IMR-90 (cell line): ENCODE measurements around the gene C11orf65. TPM values are rescaled to one million over a fixed set of nuclear protein-coding genes. Genes with fewer than 3 reads are reported as not detected.
A peak's percentile ranks its signal among the peaks of the same experiment; 100 is the strongest.

Experiments used
- ATAC-seq: fragments of 200-7000 bp; cut with Tn5 transposase; 2 replicates; pipeline ENCODE4 v1.9.1; 2020; ENCODE audit warnings: low read depth, mild to moderate bottlenecking, moderate library complexity
- BruUV-seq: library from RNA; stranded (reverse); fragments of 400-500 nt; replicated peaks from 2 replicates; lab custom pipeline; 2021; lab: Mats Ljungman, UMichigan
- CTCF ChIA-PET: fragments of 300-600 bp; formaldehyde crosslinking; extraction: SDS; loops from one replicate; lab custom pipeline; 2021; ENCODE audit warnings: antibody characterized with exemption; lab: Yijun Ruan, JAX
- POLR2A ChIA-PET: fragments of 300-600 bp; sonication (Branson Sonifier 250); formaldehyde crosslinking; loops from one replicate; lab custom pipeline; 2022; ENCODE audit warnings: antibody characterized with exemption; ENCODE audit not compliant: unreplicated experiment; lab: Charles Lee
- DNase-seq: peaks from one replicate; pipeline ENCODE4 v3.0.0; 2013
- H2AFZ ChIP-seq: replicated peaks from 2 replicates; pipeline ENCODE3; 2013; ENCODE audit warnings: low read length, mild to moderate bottlenecking; ENCODE audit not compliant: poor library complexity
- H2AK5ac ChIP-seq: 2 replicates; pipeline ENCODE4 v1.6.1; 2013; ENCODE audit warnings: low read depth, low read length, inconsistent platforms
- H2AK9ac ChIP-seq: replicated peaks from 2 replicates; pipeline ENCODE3; 2013; ENCODE audit warnings: mild to moderate bottlenecking, low read depth, low read length, moderate library complexity; ENCODE audit not compliant: poor library complexity
- H2BK120ac ChIP-seq: 2 replicates; pipeline ENCODE4 v1.6.1; 2013; ENCODE audit warnings: low read depth, low read length, inconsistent platforms
- H2BK15ac ChIP-seq: 3 replicates; pipeline ENCODE4 v1.6.1; 2013; ENCODE audit warnings: low read depth, low read length, inconsistent platforms
- H2BK20ac ChIP-seq: 2 replicates; pipeline ENCODE4 v1.6.1; 2013; ENCODE audit warnings: low read depth, mild to moderate bottlenecking, inconsistent platforms, low read length, moderate library complexity
- H2BK5ac ChIP-seq: 2 replicates; pipeline ENCODE4 v1.6.1; 2013; ENCODE audit warnings: mild to moderate bottlenecking, low read depth, low read length, inconsistent platforms; ENCODE audit not compliant: poor library complexity, severe bottlenecking
- H3K14ac ChIP-seq: replicated peaks from 2 replicates; pipeline ENCODE4 v1.6.1; 2013; ENCODE audit warnings: low read depth, low read length, inconsistent platforms
- H3K18ac ChIP-seq: 2 replicates; pipeline ENCODE4 v1.6.1; 2013; ENCODE audit warnings: low read depth, low read length, control low read depth
- H3K23ac ChIP-seq: 2 replicates; pipeline ENCODE4 v1.6.1; 2013; ENCODE audit warnings: low read depth, low read length, inconsistent platforms
- H3K27ac ChIP-seq: 2 replicates; pipeline ENCODE4 v1.5.1; 2013; ENCODE audit warnings: mild to moderate bottlenecking, control low read depth, low read length; ENCODE audit not compliant: insufficient read depth
- H3K27me3 ChIP-seq: 2 replicates; pipeline ENCODE4 v1.6.1; 2013; ENCODE audit warnings: low read length; ENCODE audit not compliant: control insufficient read depth, insufficient read depth
- H3K36me3 ChIP-seq: 2 replicates; pipeline ENCODE4 v1.6.1; 2013; ENCODE audit warnings: low read length, mixed read lengths; ENCODE audit not compliant: control insufficient read depth, insufficient read depth
- H3K4ac ChIP-seq: 2 replicates; pipeline ENCODE4 v1.6.1; 2013; ENCODE audit warnings: low read depth, low read length, inconsistent platforms
- H3K4me1 ChIP-seq: 2 replicates; pipeline ENCODE4 v1.6.1; 2013; ENCODE audit warnings: low read length, mixed read lengths; ENCODE audit not compliant: control insufficient read depth, insufficient read depth
- H3K4me2 ChIP-seq: 2 replicates; pipeline ENCODE4 v1.6.1; 2013; ENCODE audit warnings: low read depth, mild to moderate bottlenecking, control low read depth, low read length, moderate library complexity
- H3K4me3 ChIP-seq: 2 replicates; pipeline ENCODE4 v1.5.1; 2013; ENCODE audit warnings: low read depth, mild to moderate bottlenecking, control low read depth, low read length, moderate library complexity; ENCODE audit not compliant: insufficient read depth
- H3K56ac ChIP-seq: 2 replicates; pipeline ENCODE4 v1.6.1; 2013; ENCODE audit warnings: low read length, inconsistent platforms; ENCODE audit not compliant: insufficient read depth; ENCODE audit errors: extremely low read depth
- H3K79me1 ChIP-seq, 2 experiments: 2 replicates each; pipeline ENCODE4 v1.6.1; 2013; ENCODE audit warnings: low read length in 2 of 2, inconsistent platforms in 1 of 2, low read depth in 1 of 2
- H3K9ac ChIP-seq: 2 replicates; pipeline ENCODE4 v1.6.1; 2013; ENCODE audit warnings: low read depth, low read length, control low read depth
- H3K9me1 ChIP-seq: 2 replicates; pipeline ENCODE4 v1.6.1; 2013; ENCODE audit warnings: low read length, inconsistent platforms; ENCODE audit not compliant: insufficient read depth
- H3K9me3 ChIP-seq: 2 replicates; pipeline ENCODE4 v1.6.1; 2013; ENCODE audit warnings: low read length; ENCODE audit not compliant: control insufficient read depth, insufficient read depth
- H4K20me1 ChIP-seq: 2 replicates; pipeline ENCODE4 v1.6.1; 2013; ENCODE audit warnings: low read length, inconsistent platforms; ENCODE audit not compliant: insufficient read depth
- H4K5ac ChIP-seq: 2 replicates; pipeline ENCODE4 v1.6.1; 2013; ENCODE audit warnings: mild to moderate bottlenecking, low read depth, low read length, control low read depth
- H4K8ac ChIP-seq, 2 experiments: 2 replicates each; pipeline ENCODE4 v1.6.1; 2013; ENCODE audit warnings: low read depth in 2 of 2, low read length in 2 of 2, control low read depth in 1 of 2, inconsistent platforms in 1 of 2
- H4K91ac ChIP-seq: 2 replicates; pipeline ENCODE4 v1.6.1; 2013; ENCODE audit warnings: low read depth, low read length, inconsistent platforms; ENCODE audit not compliant: insufficient read depth
- BHLHE40 ChIP-seq: fragments of 150-350 bp; IDR thresholded peaks from 2 replicates; pipeline ENCODE4 v1.6.1; 2016; ENCODE audit warnings: mild to moderate bottlenecking, low read depth, low read length
- CEBPB ChIP-seq: IDR thresholded peaks from 2 replicates; pipeline ENCODE4 v1.6.1; 2012; ENCODE audit warnings: low read depth, low read length, improper control_type of control experiment
- CHD1 ChIP-seq: IDR thresholded peaks from 2 replicates; pipeline ENCODE4 v1.6.1; 2012; ENCODE audit warnings: low read depth, low read length, improper control_type of control experiment
- FOS ChIP-seq: fragments of 150-350 bp; IDR thresholded peaks from 2 replicates; pipeline ENCODE4 v1.6.1; 2016; ENCODE audit warnings: low read depth, low read length
- POLR2A ChIP-seq: IDR thresholded peaks from 2 replicates; pipeline ENCODE4 v1.6.1; 2012; ENCODE audit warnings: mild to moderate bottlenecking, low read depth, low read length
- RFX5 ChIP-seq: IDR thresholded peaks from 2 replicates; pipeline ENCODE4 v1.8.0; 2012; ENCODE audit warnings: low read depth, mild to moderate bottlenecking, low read length, moderate library complexity
- SMC3 ChIP-seq: fragments of 150-350 bp; IDR thresholded peaks from 2 replicates; pipeline ENCODE4 v1.6.1; 2016; ENCODE audit warnings: low read depth, mild to moderate bottlenecking, antibody characterized with exemption, low read length, moderate library complexity
- WGBS, 2 experiments: methylation state at CpG; one replicate each; pipeline versions ENCODE4 v1.1.5 to v1.1.7; 2013; ENCODE audit warnings: missing lambda C conversion rate in 2 of 2; ENCODE audit not compliant: insufficient read length in 1 of 2; ENCODE audit errors: extremely low coverage in 2 of 2; 5-methylcytosine and 5-hydroxymethylcytosine counted together
- dilution Hi-C: fragments of 300-500 bp; cut with HindIII; formaldehyde crosslinking; loops from one replicate; pipeline ENCODE4 v1.14.3; 2018; ENCODE audit warnings: low sequenced_read_pairs; ENCODE audit not compliant: unreplicated experiment
- in situ Hi-C: fragments of 300-500 bp; cut with MboI; formaldehyde crosslinking; loops from 3 replicates; pipeline ENCODE4 v1.14.3; 2019; ENCODE audit warnings: low sequenced_read_pairs, inconsistent platforms, mixed read lengths
- intact Hi-C: fragments of 100-400 bp; cut with micrococcal nuclease; formaldehyde crosslinking; loops from 2 replicates; pipeline ENCODE4 v1.10.0; 2022
- polyA plus RNA-seq, 3 experiments: library from polyadenylated mRNA; depleted of rRNA; stranded (reverse); fragments of >200 nt; gene quantifications; 2 replicates each; pipeline ENCODE4 v1.2.3, GENCODE V29; 2012; ENCODE audit warnings: low replicate concordance in 1 of 3
- total RNA-seq: library from RNA; depleted of rRNA; stranded (reverse); fragments of >200 nt; gene quantifications from 2 replicates; pipeline ENCODE4 v1.2.3, GENCODE V29; 2012

Gene C11orf65
- total and polyA plus RNA-seq, 2 of the 4 experiments (the other 2 are of a cell fraction): 0.12 to 0.18 TPM

- Histone ChIP-seq H2BK15ac (no peak overlapping the region), H3K9me1 (peaks cover 8% of the 10 kb centered on the region; the same call in 1 of the 2 replicates), H2BK120ac (no peak overlapping the region), H2AK9ac (no peak overlapping the region), H2AFZ (no peak overlapping the region), H3K36me3 (peaks cover 13% of the 10 kb centered on the region), H2BK5ac (no peak overlapping the region), H3K18ac (no peak overlapping the region), H3K23ac (no peak overlapping the region), H4K8ac (no peak overlapping the region), H3K56ac (no peak overlapping the region), H3K14ac (no peak overlapping the region), H3K27ac (no peak overlapping the region), H2AK5ac (no peak overlapping the region), H3K4me1 (peaks cover 3% of the 10 kb centered on the region), H3K4me2 (0 out of 2 replicates have a peak overlapping the region, but pooled peaks have one; percentile 31), H3K79me1 (peaks cover 29 to 43% of the 10 kb centered on the region in 2 experiments), H4K20me1 (no peaks in the 10 kb centered on the region), H2BK20ac (no peak overlapping the region), H3K27me3 (no peaks in the 10 kb centered on the region), H4K91ac (no peak overlapping the region), H3K9ac (no peak overlapping the region), H3K9me3 (no peaks in the 10 kb centered on the region), H3K4me3 (no peak overlapping the region), H4K5ac (no peak overlapping the region), H3K4ac (no peak overlapping the region)
- no TSS peak for BruUV-seq
- POLR2A ChIA-PET: no interaction called here
- DNase-seq (no peak), ATAC-seq (no peak)
- intact Hi-C loops (no loop called here), in situ Hi-C loops (no loop called here), dilution Hi-C loops (no loop called here)
- no peak for TF ChIP-seq CHD1
- TF ChIP-seq FOS: no peak
- no peak for TF ChIP-seq CEBPB
- TF ChIP-seq RFX5: no peak
- no peak for TF ChIP-seq POLR2A
- no peak for TF ChIP-seq SMC3
- TF ChIP-seq BHLHE40: no peak
- no CpG with 5 or more reads among the region's 3 CpGs for WGBS, 2 experiments
- CTCF ChIA-PET: interaction anchor here (1.2 to 1.5 kb wide), 2 partner anchors 155 to 157 kb away, joined by 3 to 5 read pairs; no protein-coding TSS in a partner anchor
Observed at GRCh38 chr11:108491936-108492335, 24.6 kb upstream of the C11orf65 start.
